GM12878 (cell line): Measurements from ENCODE around the gene SPN. TPM values are rescaled to one million over a fixed set of nuclear protein-coding genes. Genes with fewer than 3 reads are reported as not detected.

Experiments
- BMI1 ChIP-seq: fragments of 450-650 bp; IDR thresholded peaks from 2 replicates; pipeline ENCODE4 v1.6.1; 2016; ENCODE audit warnings: mild to moderate bottlenecking, moderate library complexity, borderline replicate concordance
- EED ChIP-seq: sonication (generic); IDR thresholded peaks from 2 replicates; pipeline ENCODE4 v1.6.1; 2016; ENCODE audit warnings: antibody characterized with exemption, low read depth
- FOXM1 ChIP-seq: IDR thresholded peaks from 2 replicates; pipeline ENCODE4 v1.6.1; 2012; ENCODE audit warnings: low read depth, mild to moderate bottlenecking, inconsistent platforms, low read length, moderate library complexity
- IKZF1 ChIP-seq: fragments of 450-650 bp; conservative IDR thresholded peaks from 2 replicates; pipeline ENCODE4 v1.6.1; 2017; ENCODE audit warnings: antibody characterized with exemption, mild to moderate bottlenecking
- NFXL1 ChIP-seq: fragments of 450-650 bp; IDR thresholded peaks from 2 replicates; pipeline ENCODE4 v1.6.1; 2017; ENCODE audit warnings: antibody characterized with exemption, mild to moderate bottlenecking, borderline replicate concordance
- PAX8 ChIP-seq: fragments of 450-650 bp; IDR thresholded peaks from 2 replicates; pipeline ENCODE4 v1.6.1; 2017; ENCODE audit warnings: mild to moderate bottlenecking, moderate library complexity
- POLR2A ChIP-seq: IDR thresholded peaks from 2 replicates; pipeline ENCODE4 v1.6.1; 2011; ENCODE audit warnings: low read depth, mild to moderate bottlenecking, low read length
- RUNX3 ChIP-seq: IDR thresholded peaks from 2 replicates; pipeline ENCODE4 v1.6.1; 2012; ENCODE audit warnings: low read length, inconsistent platforms
- SREBF1 ChIP-seq: IDR thresholded peaks from 2 replicates; pipeline ENCODE4 v1.6.1; 2012; ENCODE audit warnings: mild to moderate bottlenecking, low read length
- SRF ChIP-seq, 2 experiments: IDR thresholded peaks; 2 replicates each; pipeline ENCODE4 v1.6.1; 2011; ENCODE audit warnings: low read depth in 2 of 2, low read length in 2 of 2, mild to moderate bottlenecking in 1 of 2, moderate library complexity in 1 of 2
- STAT1 ChIP-seq: fragments of 450-650 bp; conservative IDR thresholded peaks from 2 replicates; pipeline ENCODE4 v1.6.1; 2014; ENCODE audit warnings: antibody characterized with exemption, mild to moderate bottlenecking
- STAT3 ChIP-seq: IDR thresholded peaks from 2 replicates; pipeline ENCODE4 v1.6.1; 2011; ENCODE audit warnings: low read depth, low read length, improper control_type of control experiment
- TARDBP ChIP-seq: IDR thresholded peaks from 2 replicates; pipeline ENCODE4 v1.6.1; 2016; ENCODE audit warnings: borderline replicate concordance
- ZNF217 ChIP-seq: fragments of 450-650 bp; IDR thresholded peaks from 2 replicates; pipeline ENCODE4 v1.6.1; 2017; ENCODE audit warnings: antibody characterized with exemption, mild to moderate bottlenecking
- polyA plus RNA-seq, 11 experiments: library from polyadenylated mRNA; depleted of rRNA in 4 of 11; unstranded in 6 of 11; stranded (reverse) in 5 of 11; fragments of >200 nt; fragmentation: Nextera tagmentation in 4 of 11; fragmentation: Illumina TruSeq in 1 of 11; extraction: Ambion mirVana in 4 of 11; extraction: Trizol in 1 of 11; gene quantifications; 1 replicate in 1 of 11; 2 replicates in 10 of 11; pipeline versions ENCODE4 v1.2.1 to v1.2.3, GENCODE V29; 2011 to 2016; ENCODE audit warnings: inconsistent platforms in 2 of 11, missing spikeins in 2 of 11, low read depth in 1 of 11
- total RNA-seq, 4 experiments: library from RNA; depleted of rRNA in 3 of 4; stranded (reverse); fragments of >200 nt in 3 of 4; fragmentation: Illumina TruSeq in 1 of 4; extraction: Trizol in 1 of 4; gene quantifications; 2 replicates each; pipeline versions ENCODE4 v1.2.1 to v1.2.3, GENCODE V29; 2013 to 2021
- TF ChIP-seq, protein P1 (sequence below): IDR thresholded peaks from 2 replicates; pipeline ENCODE4 v1.6.1; 2011; ENCODE audit warnings: low read depth, mild to moderate bottlenecking, low read length, moderate library complexity, borderline replicate concordance; ENCODE audit errors: extremely low read depth
- TF ChIP-seq, protein P2 (sequence below): IDR thresholded peaks from 2 replicates; pipeline ENCODE4 v1.6.1; 2012; ENCODE audit warnings: low read depth, low read length, improper control_type of control experiment

Gene SPN
- total and polyA plus RNA-seq, 10 of the 15 experiments (the other 5 are each of a cell fraction or from before 2014, with no cell fraction given): 16.2 to 173 (median 92.7) TPM

DNA sequence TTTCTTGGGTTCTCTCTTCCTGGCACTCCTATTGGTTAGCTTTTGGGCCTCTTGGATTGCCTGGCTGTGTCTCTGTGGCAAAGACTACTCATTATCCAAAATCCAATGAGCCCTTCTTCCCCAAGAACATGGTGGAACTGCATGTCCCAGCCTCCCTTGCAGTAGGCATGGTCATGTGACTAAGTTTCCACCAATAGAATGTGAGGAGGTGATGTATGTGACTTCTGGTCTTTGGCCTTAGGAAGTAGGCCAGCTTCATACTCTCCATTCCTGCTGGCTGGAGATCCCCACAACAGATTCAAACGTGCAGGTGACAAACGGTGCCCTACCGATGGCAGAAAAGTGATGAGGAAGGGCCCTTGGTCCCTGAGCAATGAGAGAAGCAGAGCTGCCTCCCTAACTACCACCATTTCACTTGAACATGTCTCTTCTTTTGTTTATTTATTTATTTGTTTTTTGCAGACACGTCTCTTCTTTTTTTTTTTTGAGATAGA lies 17.3 kb upstream of the SPN start (continued):
- TF ChIP-seq NFXL1 (no peak), STAT1 (no peak), SREBF1 (no peak), RUNX3 (no peak), PAX8 (no peak), ZNF217 (no peak), IKZF1 (peak; percentile 49), SRF (IDR thresholded peaks at IDR 0.05; ENCODE audit: low read depth in 2 of 2, low read length in 2 of 2) (no peak), TARDBP (no peak), FOXM1 (no peak), EED (peak; percentile 61; the same call in 1 of the 2 replicates), POLR2A (peak; percentile 52), STAT3 (no peak), BMI1 (no peak)
- TF ChIP-seq, protein P1, sequence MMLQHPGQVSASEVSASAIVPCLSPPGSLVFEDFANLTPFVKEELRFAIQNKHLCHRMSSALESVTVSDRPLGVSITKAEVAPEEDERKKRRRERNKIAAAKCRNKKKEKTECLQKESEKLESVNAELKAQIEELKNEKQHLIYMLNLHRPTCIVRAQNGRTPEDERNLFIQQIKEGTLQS: peak; percentile 76; the same call in 1 of the 2 replicates
- TF ChIP-seq, protein P2, sequence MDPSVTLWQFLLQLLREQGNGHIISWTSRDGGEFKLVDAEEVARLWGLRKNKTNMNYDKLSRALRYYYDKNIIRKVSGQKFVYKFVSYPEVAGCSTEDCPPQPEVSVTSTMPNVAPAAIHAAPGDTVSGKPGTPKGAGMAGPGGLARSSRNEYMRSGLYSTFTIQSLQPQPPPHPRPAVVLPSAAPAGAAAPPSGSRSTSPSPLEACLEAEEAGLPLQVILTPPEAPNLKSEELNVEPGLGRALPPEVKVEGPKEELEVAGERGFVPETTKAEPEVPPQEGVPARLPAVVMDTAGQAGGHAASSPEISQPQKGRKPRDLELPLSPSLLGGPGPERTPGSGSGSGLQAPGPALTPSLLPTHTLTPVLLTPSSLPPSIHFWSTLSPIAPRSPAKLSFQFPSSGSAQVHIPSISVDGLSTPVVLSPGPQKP: no peak
- TF ChIP-seq, all 136 proteins: peak for 23
